NCI-H1048 (cell line): ENCODE results near the gene PPP2R2B.
"Not testable (repeated sequence)": the region's sequence is repeated elsewhere in the genome, so short reads cannot be mapped to it uniquely, and the experiment has no call there.

ENCODE experiments used
- DNase-seq: peaks from one replicate; lab custom pipeline; 2025; lab: John Stamatoyannopoulos, UW

PPP2R2B gene

GRCh38 chr5:146606893-146607292 is 271.7 kb downstream of the PPP2R2B start:
- DNase-seq, result no peak

GRCh38 chr5:146600376-146600775 is 278.2 kb downstream of the PPP2R2B start:
- no peak for DNase-seq

GRCh38 chr5:146599261-146599660 is 279.3 kb downstream of the PPP2R2B start:
- no peak for DNase-seq

GRCh38 chr5:146595088-146595487 is 283.5 kb downstream of the PPP2R2B start:
- no peak for DNase-seq

GRCh38 chr5:146592352-146592751 is 286.2 kb downstream of the PPP2R2B start:
- no peak for DNase-seq

GRCh38 chr5:146589028-146589345 is 289.6 kb downstream of the PPP2R2B start:
- DNase-seq, result no peak

GRCh38 chr5:146588331-146589027 is 290.1 kb downstream of the PPP2R2B start:
- no peak for DNase-seq

- no peak for DNase-seq
Observed at GRCh38 chr5:146586752-146587151, 291.8 kb downstream of the PPP2R2B start.

GRCh38 chr5:146584750-146585149 is 293.8 kb downstream of the PPP2R2B start:
- DNase-seq, result no peak

- no peak for DNase-seq
Observed at GRCh38 chr5:146582051-146582596, 296.4 kb downstream of the PPP2R2B start.

- DNase-seq, result no peak
Observed at GRCh38 chr5:146580237-146580636, 298.3 kb downstream of the PPP2R2B start.

- no peak for DNase-seq
Observed at GRCh38 chr5:146574713-146575112, 303.8 kb downstream of the PPP2R2B start.

GRCh38 chr5:146568161-146568560 is 310.4 kb downstream of the PPP2R2B start:
- DNase-seq, result no peak

GRCh38 chr5:146565764-146566367 is 312.7 kb downstream of the PPP2R2B start:
- no peak for DNase-seq

- DNase-seq, result no peak
Observed at GRCh38 chr5:146564007-146564762, 314.4 kb downstream of the PPP2R2B start.

GRCh38 chr5:146562461-146562860 is 316.1 kb downstream of the PPP2R2B start:
- DNase-seq, result no peak

GRCh38 chr5:146561711-146562110 is 316.8 kb downstream of the PPP2R2B start:
- no peak for DNase-seq

- no peak for DNase-seq
Observed at GRCh38 chr5:146560205-146560812, 318.2 kb downstream of the PPP2R2B start.

GRCh38 chr5:146556884-146557283 is 321.7 kb downstream of the PPP2R2B start:
- not testable (repeated sequence) for DNase-seq

- no peak for DNase-seq
Observed at GRCh38 chr5:146553446-146553845, 325.1 kb downstream of the PPP2R2B start.

GRCh38 chr5:146549615-146550014 is 328.9 kb downstream of the PPP2R2B start:
- DNase-seq, result no peak

- no peak for DNase-seq
Observed at GRCh38 chr5:146548781-146549449, 329.6 kb downstream of the PPP2R2B start.
